ENCODE data around the gene CHST2.
"Not testable (repeated sequence)": the region's sequence is repeated elsewhere in the genome, so short reads cannot be mapped to it uniquely, and the experiment has no call there.

Gene CHST2

DNA sequence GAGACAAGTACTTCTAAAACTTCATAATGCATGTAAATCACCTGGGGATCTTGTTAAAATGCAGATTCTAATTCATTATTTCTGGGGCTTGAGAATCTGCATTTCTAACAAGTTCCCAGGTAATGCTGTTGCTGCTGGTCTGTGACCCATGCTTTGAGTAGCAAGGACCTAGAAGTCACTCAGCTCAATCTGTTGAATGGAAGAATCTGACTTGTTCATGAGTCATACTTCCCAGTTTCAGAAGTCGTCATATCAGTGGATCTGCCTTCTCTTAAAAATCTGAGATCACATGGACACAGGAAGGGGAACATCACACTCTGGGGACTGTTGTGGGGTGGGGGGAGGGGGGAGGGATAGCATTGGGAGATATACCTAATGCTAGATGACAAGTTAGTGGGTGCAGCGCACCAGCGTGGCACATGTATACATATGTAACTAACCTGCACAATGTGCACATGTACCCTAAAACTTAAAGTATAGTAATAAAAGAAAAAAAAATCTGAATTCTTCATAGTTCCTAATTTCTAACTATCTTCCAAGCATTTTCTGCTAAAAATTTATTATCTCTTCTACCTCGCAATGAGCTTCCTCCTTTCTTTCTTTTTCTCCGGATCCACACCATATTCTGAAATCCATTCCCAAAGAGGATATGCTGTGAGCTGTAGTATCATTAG is 46.2 kb downstream of the CHST2 start:
- not testable (repeated sequence) for H3K27me3 Mint-ChIP-seq; H3K9me3 Mint-ChIP-seq (ENCODE audit: low read depth); H3K36me3 Mint-ChIP-seq
- peak overlapping the region; percentile 88 for H3K27ac Mint-ChIP-seq
- H3K4me1 Mint-ChIP-seq (ENCODE audit: low read depth): peaks cover 78% of the 10 kb centered on the region
- peak overlapping the region; percentile 67 for H3K4me3 Mint-ChIP-seq

GRCh38 chr3:143166376-143166775 is 46.8 kb downstream of the CHST2 start:
- Mint-ChIP-seq H3K27me3 (no peaks in the 10 kb centered on the region), H3K9me3 (ENCODE audit: low read depth) (no peaks in the 10 kb centered on the region), H3K4me3 (no peak overlapping the region), H3K36me3 (no peaks in the 10 kb centered on the region), H3K4me1 (ENCODE audit: low read depth) (peaks cover 84% of the 10 kb centered on the region), H3K27ac (peak overlapping the region; percentile 55)

DNA sequence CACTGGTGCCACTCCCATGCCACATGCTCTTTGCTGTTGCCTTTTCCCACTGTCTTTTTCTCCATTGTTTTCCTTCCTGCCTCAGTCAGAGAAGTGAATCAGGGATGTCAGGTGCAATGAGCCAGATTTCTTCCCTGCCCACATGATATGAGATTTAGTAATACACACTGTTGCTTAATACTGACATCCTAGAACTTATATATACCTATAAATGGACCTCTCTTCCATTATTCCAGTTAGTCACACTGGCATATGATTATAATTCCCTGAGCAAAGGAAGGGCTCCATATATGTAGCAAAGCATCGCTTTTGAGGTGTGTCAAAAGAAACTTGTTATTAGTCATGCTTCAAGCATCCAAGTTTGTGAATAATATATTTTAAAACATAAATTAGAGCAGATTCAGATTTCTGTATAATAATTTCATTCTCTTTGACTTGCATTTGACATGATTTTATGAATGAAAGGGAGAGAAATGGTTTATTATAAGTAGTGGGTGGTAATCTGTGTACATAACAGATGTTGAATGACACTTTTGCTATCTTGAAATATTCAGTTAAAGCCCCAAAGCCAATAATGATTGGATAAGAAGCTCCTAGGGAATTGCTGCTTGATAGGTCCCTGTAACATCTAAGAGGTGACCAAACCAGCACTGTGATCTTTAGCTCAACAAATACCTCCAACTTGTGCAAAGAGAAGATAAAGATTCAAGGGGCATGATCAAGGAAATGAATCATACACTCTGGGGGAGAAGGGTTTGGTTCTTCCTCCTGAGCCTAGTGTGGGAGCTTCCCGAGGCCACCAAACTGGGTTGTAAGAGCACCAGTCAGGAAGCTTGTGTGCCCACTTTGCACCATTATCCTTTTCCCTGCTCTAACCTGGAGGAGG is 48.6 kb downstream of the CHST2 start:
- peak overlapping the region; percentile 46 for H3K4me3 Mint-ChIP-seq
- H3K27ac Mint-ChIP-seq: peak overlapping the region; percentile 75
- H3K4me1 Mint-ChIP-seq (ENCODE audit: low read depth): peaks cover 93% of the 10 kb centered on the region
- peaks cover 5% of the 10 kb centered on the region for H3K36me3 Mint-ChIP-seq
- no peaks in the 10 kb centered on the region for H3K27me3 Mint-ChIP-seq
- peaks cover 4% of the 10 kb centered on the region for H3K9me3 Mint-ChIP-seq (ENCODE audit: low read depth)

DNA sequence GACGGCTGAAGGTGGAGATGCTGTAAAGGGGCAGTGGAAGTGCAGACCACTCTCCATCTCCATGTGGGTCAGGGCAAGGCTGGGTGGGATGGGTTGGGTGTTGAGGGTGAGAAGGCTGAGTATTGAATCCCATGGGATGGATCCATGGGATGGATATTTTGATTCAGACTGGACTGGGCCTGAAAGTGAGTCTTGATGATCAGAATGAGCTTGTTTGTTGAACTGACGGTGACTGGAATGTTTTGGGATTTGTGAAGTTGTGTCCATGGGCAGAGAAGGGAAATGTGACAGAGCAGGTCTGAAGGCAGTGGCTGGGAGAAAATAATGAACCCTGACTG is 49.3 kb downstream of the CHST2 start:
- Mint-ChIP-seq H3K4me3 (peak overlapping the region; percentile 59), H3K36me3 (peaks cover 6% of the 10 kb centered on the region), H3K9me3 (ENCODE audit: low read depth) (peaks cover 7% of the 10 kb centered on the region), H3K27ac (peak overlapping the region; percentile 75), H3K4me1 (ENCODE audit: low read depth) (peaks cover 89% of the 10 kb centered on the region), H3K27me3 (no peaks in the 10 kb centered on the region)

GRCh38 chr3:143170074-143170473 is 50.5 kb downstream of the CHST2 start:
- peak overlapping the region; percentile 93 for H3K27ac Mint-ChIP-seq
- H3K4me1 Mint-ChIP-seq (ENCODE audit: low read depth): peaks cover 87% of the 10 kb centered on the region
- H3K36me3 Mint-ChIP-seq: peaks cover 6% of the 10 kb centered on the region
- no peaks in the 10 kb centered on the region for H3K27me3 Mint-ChIP-seq
- H3K9me3 Mint-ChIP-seq (ENCODE audit: low read depth): peaks cover 11% of the 10 kb centered on the region
- peak overlapping the region; percentile 56 for H3K4me3 Mint-ChIP-seq

DNA sequence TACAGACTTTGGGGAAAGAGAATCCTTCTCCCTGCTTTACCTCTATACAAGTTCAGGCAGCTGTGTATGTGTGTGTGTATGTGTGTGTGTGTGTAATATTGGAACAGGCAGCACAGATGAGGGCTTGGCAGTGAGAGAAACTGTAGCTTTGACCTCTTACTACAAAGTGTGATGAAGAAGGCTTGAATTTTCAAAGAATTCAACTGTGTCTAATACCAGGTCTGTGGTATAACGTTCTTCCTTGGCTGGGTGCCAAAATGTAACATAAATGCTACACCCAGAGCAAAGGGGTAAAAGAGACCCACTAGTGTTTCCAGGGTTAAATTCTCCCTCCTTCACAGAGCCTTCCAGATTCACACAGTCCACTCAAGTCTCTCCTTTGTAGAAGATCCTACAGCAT is 51.1 kb downstream of the CHST2 start:
- Mint-ChIP-seq H3K9me3 (ENCODE audit: low read depth) (peaks cover 11% of the 10 kb centered on the region), H3K4me1 (ENCODE audit: low read depth) (peaks cover 87% of the 10 kb centered on the region), H3K27me3 (no peaks in the 10 kb centered on the region), H3K4me3 (peak overlapping the region; percentile 79), H3K36me3 (peaks cover 6% of the 10 kb centered on the region), H3K27ac (peak overlapping the region; percentile 93)

GRCh38 chr3:143171141-143171980 is 51.8 kb downstream of the CHST2 start:
- no peaks in the 10 kb centered on the region for H3K27me3 Mint-ChIP-seq
- peaks cover 11% of the 10 kb centered on the region for H3K9me3 Mint-ChIP-seq (ENCODE audit: low read depth)
- H3K27ac Mint-ChIP-seq: peak overlapping the region; percentile 93
- peaks cover 6% of the 10 kb centered on the region for H3K36me3 Mint-ChIP-seq
- peak overlapping the region; percentile 79 for H3K4me3 Mint-ChIP-seq
- peaks cover 82% of the 10 kb centered on the region for H3K4me1 Mint-ChIP-seq (ENCODE audit: low read depth)

- Mint-ChIP-seq H3K9me3 (ENCODE audit: low read depth) (peaks cover 11% of the 10 kb centered on the region), H3K27ac (peak overlapping the region; percentile 84), H3K4me1 (ENCODE audit: low read depth) (peaks cover 80% of the 10 kb centered on the region), H3K27me3 (no peaks in the 10 kb centered on the region), H3K4me3 (peak overlapping the region; percentile 6), H3K36me3 (peaks cover 6% of the 10 kb centered on the region)
Measured at GRCh38 chr3:143172062-143172794, 52.7 kb downstream of the CHST2 start.

- H3K27me3 Mint-ChIP-seq: no peaks in the 10 kb centered on the region
- H3K4me1 Mint-ChIP-seq (ENCODE audit: low read depth): peaks cover 74% of the 10 kb centered on the region
- H3K36me3 Mint-ChIP-seq: peaks cover 6% of the 10 kb centered on the region
- H3K9me3 Mint-ChIP-seq (ENCODE audit: low read depth): peaks cover 11% of the 10 kb centered on the region
- peak overlapping the region; percentile 6 for H3K4me3 Mint-ChIP-seq
- peak overlapping the region; percentile 47 for H3K27ac Mint-ChIP-seq
Measured at GRCh38 chr3:143172795-143173145, 53.2 kb downstream of the CHST2 start.

DNA sequence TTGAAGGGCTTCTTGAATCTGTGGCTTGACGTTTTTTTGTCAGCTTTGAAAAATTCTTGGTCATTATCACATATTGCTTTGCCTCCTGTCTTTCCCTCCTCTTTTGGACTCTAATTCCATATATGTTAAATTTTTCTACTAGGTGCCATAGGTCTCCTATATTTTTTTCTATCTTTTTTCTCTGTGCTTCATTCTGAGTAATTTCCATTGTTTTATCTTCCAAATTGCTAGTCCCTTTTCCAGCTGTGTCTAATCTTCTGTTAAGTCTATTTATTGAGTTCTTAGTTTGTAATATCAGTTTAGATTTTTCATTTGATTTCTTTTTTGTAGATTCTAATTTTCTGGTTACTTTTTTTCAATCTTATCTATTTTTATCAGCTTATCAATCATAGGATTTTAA is 53.7 kb downstream of the CHST2 start:
- Mint-ChIP-seq H3K27me3 (no peaks in the 10 kb centered on the region), H3K9me3 (ENCODE audit: low read depth) (peaks cover 11% of the 10 kb centered on the region), H3K36me3 (peaks cover 6% of the 10 kb centered on the region), H3K4me1 (ENCODE audit: low read depth) (peaks cover 70% of the 10 kb centered on the region), H3K27ac (peak overlapping the region; percentile 47), H3K4me3 (no peak overlapping the region)
